Measurements from ENCODE around the gene AGPAT2. TPM values are rescaled to one million over a fixed set of nuclear protein-coding genes. Genes with fewer than 3 reads are reported as not detected.

Gene AGPAT2
- total and polyA plus RNA-seq, 2 donors from 2014 or later, result 73.4 to 83.6 TPM

DNA sequence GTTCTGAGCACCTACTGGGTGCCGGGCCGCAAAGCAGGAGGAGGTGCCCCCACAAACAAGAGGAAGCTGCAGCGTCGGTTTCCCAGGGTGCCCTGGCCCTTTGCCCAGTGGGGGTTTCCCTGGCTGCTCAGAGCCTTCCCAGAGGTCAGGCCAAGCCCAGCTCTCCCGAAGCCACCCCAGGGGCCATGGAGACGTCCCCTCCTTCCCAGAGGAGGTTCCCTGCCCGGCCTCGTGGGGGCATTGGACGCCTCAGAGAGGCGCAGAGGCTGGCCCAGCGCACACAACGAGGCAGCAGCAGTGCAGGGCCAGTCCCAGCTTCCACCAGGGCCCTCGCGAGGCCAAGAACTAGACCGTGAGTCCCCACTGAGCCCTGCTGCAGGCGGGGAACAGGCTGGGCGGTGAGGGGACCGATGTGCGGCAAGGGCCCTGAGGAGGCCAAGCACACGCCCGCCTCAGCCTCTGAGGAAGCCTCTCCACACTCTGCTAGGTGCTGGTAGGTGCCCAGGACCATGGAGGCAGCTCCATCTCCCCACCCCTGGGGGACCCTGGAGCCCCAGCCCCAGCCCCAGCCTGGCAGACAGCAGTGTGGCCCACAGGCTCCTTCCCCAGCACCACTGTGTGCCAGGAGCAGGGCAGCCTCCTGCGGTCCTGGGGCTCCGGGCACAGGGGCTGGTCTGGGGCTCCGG lies 32.1 kb upstream of the AGPAT2 start:
- H3K27me3 ChIP-seq (ENCODE audit: control insufficient read depth, insufficient read depth, low read length), result no peaks in the 10 kb centered on the region
- DNase-seq (peak in 1 of 5 donors; percentile 85), FAIRE-seq (no peak)
- H3K36me3 ChIP-seq (ENCODE audit: control insufficient read depth in 2 of 3, insufficient read depth in 3 of 3, low read length in 3 of 3), result peaks cover 0 to 12% (median 9%) of the 10 kb centered on the region in 3 donors
- no peaks in the 10 kb centered on the region for H3K9me3 ChIP-seq (ENCODE audit: control insufficient read depth in 2 of 3, insufficient read depth in 1 of 3, low read length in 3 of 3)
- H3K9ac ChIP-seq (ENCODE audit: low read length in 3 of 3), result no peak overlapping the region
- no peak overlapping the region for H3K27ac ChIP-seq (ENCODE audit: low read depth in 2 of 2, low read length in 2 of 2)
- H3K4me1 ChIP-seq (ENCODE audit: control insufficient read depth in 2 of 3, insufficient read depth in 2 of 3, low read depth in 1 of 3, low read length in 3 of 3), result peaks cover 0 to 18% (median 6%) of the 10 kb centered on the region in 3 donors
- intact Hi-C loops (cut with DNase I), result no loop called here
- TF ChIP-seq, protein P1, sequence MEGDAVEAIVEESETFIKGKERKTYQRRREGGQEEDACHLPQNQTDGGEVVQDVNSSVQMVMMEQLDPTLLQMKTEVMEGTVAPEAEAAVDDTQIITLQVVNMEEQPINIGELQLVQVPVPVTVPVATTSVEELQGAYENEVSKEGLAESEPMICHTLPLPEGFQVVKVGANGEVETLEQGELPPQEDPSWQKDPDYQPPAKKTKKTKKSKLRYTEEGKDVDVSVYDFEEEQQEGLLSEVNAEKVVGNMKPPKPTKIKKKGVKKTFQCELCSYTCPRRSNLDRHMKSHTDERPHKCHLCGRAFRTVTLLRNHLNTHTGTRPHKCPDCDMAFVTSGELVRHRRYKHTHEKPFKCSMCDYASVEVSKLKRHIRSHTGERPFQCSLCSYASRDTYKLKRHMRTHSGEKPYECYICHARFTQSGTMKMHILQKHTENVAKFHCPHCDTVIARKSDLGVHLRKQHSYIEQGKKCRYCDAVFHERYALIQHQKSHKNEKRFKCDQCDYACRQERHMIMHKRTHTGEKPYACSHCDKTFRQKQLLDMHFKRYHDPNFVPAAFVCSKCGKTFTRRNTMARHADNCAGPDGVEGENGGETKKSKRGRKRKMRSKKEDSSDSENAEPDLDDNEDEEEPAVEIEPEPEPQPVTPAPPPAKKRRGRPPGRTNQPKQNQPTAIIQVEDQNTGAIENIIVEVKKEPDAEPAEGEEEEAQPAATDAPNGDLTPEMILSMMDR (IDR thresholded peaks at IDR 0.05; ENCODE audit: borderline replicate concordance, extremely low read depth, insufficient read depth), result no peak
- H3K4me3 ChIP-seq (ENCODE audit: low read length in 3 of 3), result no peak overlapping the region

DNA sequence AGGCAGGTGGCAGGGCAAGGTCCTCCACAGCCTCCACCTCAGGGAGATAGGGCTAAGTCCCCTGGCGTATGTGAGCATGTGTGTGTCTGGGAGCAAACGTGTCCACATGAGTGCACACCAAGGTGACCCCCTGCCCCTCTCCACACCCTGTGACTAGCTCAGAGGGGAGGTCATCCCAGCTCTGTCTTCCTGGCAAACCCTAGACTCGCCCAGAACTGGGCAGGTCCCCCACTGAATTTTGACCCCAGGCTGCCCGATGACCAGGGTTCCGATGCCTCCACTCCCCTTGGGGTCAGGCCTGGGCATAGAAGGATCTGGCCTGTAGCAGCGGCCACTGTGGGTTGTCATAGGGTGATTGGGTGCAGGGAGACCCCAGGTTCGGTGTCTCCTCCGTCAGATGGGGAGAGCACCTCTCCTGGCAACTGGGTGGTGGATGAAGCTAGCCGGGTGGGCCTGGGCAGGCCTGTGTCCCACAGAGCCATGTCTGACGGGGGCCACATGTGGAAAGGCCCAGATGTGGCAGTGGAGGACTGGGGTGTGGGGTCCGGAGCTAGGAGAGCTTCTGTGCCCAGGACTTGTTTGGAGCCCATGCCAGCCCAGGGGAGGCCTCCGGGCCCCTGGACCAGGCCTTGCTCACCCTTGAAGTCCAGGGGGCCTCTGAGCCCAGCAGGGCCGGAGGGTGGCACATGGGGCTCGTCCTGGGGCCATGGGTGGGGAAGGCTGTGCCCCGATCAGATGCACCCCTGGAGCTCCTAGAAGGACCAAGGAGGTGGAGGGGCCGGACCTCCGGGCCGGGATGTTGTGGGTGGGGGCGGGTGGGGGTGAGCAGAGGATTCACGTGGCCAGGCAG lies 31.3 kb upstream of the AGPAT2 start:
- TF ChIP-seq, protein P1 (IDR thresholded peaks at IDR 0.05; ENCODE audit: borderline replicate concordance, extremely low read depth, insufficient read depth), result no peak
- Histone ChIP-seq H3K27me3 (ENCODE audit: control insufficient read depth, insufficient read depth, low read length) (no peaks in the 10 kb centered on the region), H3K9ac (ENCODE audit: low read length in 3 of 3) (no peak overlapping the region), H3K4me3 (ENCODE audit: low read length in 3 of 3) (no peak overlapping the region), H3K27ac (ENCODE audit: low read depth in 2 of 2, low read length in 2 of 2) (no peak overlapping the region), H3K4me1 (ENCODE audit: control insufficient read depth in 2 of 3, insufficient read depth in 2 of 3, low read depth in 1 of 3, low read length in 3 of 3) (peaks cover 0 to 26% (median 6%) of the 10 kb centered on the region in 3 donors), H3K36me3 (ENCODE audit: control insufficient read depth in 2 of 3, insufficient read depth in 3 of 3, low read length in 3 of 3) (peaks cover 0 to 4% (median 4%) of the 10 kb centered on the region in 3 donors), H3K9me3 (ENCODE audit: control insufficient read depth in 2 of 3, insufficient read depth in 1 of 3, low read length in 3 of 3) (no peaks in the 10 kb centered on the region)
- DNase-seq, result no peak
- intact Hi-C loops (cut with DNase I), result no loop called here
- no peak for FAIRE-seq

DNA sequence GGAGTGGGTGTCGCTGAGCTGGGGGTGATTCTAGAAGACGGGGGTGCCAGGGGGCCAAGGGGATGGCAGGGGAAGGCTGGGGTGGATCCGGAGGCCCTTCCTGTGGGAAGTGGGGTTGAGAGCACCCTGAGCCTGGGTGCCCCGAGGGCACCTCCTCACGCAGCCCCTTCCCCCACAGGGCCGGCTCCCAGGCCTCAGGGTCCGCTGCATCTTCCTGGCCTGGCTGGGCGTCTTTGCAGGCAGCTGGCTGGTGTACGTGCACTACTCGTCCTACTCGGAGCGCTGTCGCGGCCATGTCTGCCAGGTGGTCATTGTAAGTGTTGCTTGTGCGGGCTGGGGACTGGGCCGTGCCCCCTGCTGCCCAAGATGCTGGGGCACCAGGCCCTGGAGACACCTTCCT lies 30.1 kb upstream of the AGPAT2 start:
- H3K4me3 ChIP-seq (ENCODE audit: low read length in 3 of 3), result no peak overlapping the region
- DNase-seq (peak in 1 of 5 donors; percentile 79), FAIRE-seq (no peak)
- no peak overlapping the region for H3K9ac ChIP-seq (ENCODE audit: low read length in 3 of 3)
- no peaks in the 10 kb centered on the region for H3K36me3 ChIP-seq (ENCODE audit: control insufficient read depth in 2 of 3, insufficient read depth in 3 of 3, low read length in 3 of 3)
- H3K27me3 ChIP-seq (ENCODE audit: control insufficient read depth, insufficient read depth, low read length), result no peaks in the 10 kb centered on the region
- H3K9me3 ChIP-seq (ENCODE audit: control insufficient read depth in 2 of 3, insufficient read depth in 1 of 3, low read length in 3 of 3), result no peaks in the 10 kb centered on the region
- no peak overlapping the region for H3K27ac ChIP-seq (ENCODE audit: low read depth in 2 of 2, low read length in 2 of 2)
- TF ChIP-seq, protein P1 (IDR thresholded peaks at IDR 0.05; ENCODE audit: borderline replicate concordance, extremely low read depth, insufficient read depth), result no peak
- H3K4me1 ChIP-seq (ENCODE audit: control insufficient read depth in 2 of 3, insufficient read depth in 2 of 3, low read depth in 1 of 3, low read length in 3 of 3), result peaks cover 0 to 25% (median 6%) of the 10 kb centered on the region in 3 donors
- intact Hi-C loops (cut with DNase I), result no loop called here

Data from kidney (tissue), 14 donors.